ENCODE data around the gene MGLL. TPM values are rescaled to one million over a fixed set of nuclear protein-coding genes. Genes with fewer than 3 reads are reported as not detected.

Gene MGLL
- total and polyA plus RNA-seq, 10 donors = 11.0 to 134 (median 80.7) TPM

GRCh38 chr3:127717357-127718244 is 104.7 kb downstream of the MGLL start:
- H3K27ac ChIP-seq = peak overlapping the region in 4 of 8 donors; percentile 21 to 90 (median 64)
- H3K27me3 ChIP-seq (replicated peaks in 1 of 7) = no peaks in the 10 kb centered on the region
- no peak for DNase-seq
- peaks cover 3 to 60% (median 27%) of the 10 kb centered on the region in 6 donors for H3K4me1 ChIP-seq
- 86 to 92% (median 88%) methylated on average over 12 to 14 of the region's 14 CpGs for WGBS, 5 donors
- intact Hi-C loops (cut with DNase I; ENCODE audit: low total_unique reads) = no loop called here
- peaks cover 0 to 44% (median 0%) of the 10 kb centered on the region in 6 donors for H3K36me3 ChIP-seq
- H3K4me3 ChIP-seq = no peak overlapping the region
- TF ChIP-seq CTCF (IDR thresholded peaks at IDR 0.05 in 8 of 11, conservative IDR thresholded peaks at IDR 0.05 in 3 of 11) (no peak), POLR2A (IDR thresholded peaks at IDR 0.05) (no peak), POLR2AphosphoS5 (IDR thresholded peaks at IDR 0.05) (no peak)
- no peaks in the 10 kb centered on the region for H3K9me3 ChIP-seq

- intact Hi-C loops (cut with DNase I; ENCODE audit: low total_unique reads) = no loop called here
- 89 to 95% (median 92%) methylated on average over 6 of the region's 6 CpGs for WGBS, 5 donors
- Histone ChIP-seq H3K27ac (peak overlapping the region in 5 of 8 donors; percentile 21 to 90 (median 78)), H3K36me3 (peaks cover 0 to 39% (median 0%) of the 10 kb centered on the region in 6 donors), H3K27me3 (replicated peaks in 1 of 7) (no peaks in the 10 kb centered on the region), H3K4me3 (no peak overlapping the region), H3K4me1 (peaks cover 3 to 66% (median 34%) of the 10 kb centered on the region in 6 donors), H3K9me3 (no peaks in the 10 kb centered on the region)
- TF ChIP-seq POLR2AphosphoS5 (IDR thresholded peaks at IDR 0.05) = no peak
- TF ChIP-seq POLR2A (IDR thresholded peaks at IDR 0.05) = no peak
- no peak for TF ChIP-seq CTCF (IDR thresholded peaks at IDR 0.05 in 8 of 11, conservative IDR thresholded peaks at IDR 0.05 in 3 of 11)
- no peak for DNase-seq
Measured at GRCh38 chr3:127716384-127716783, 105.9 kb downstream of the MGLL start.

GRCh38 chr3:127715532-127715931 is 106.8 kb downstream of the MGLL start:
- peak; percentile 62 for DNase-seq
- Histone ChIP-seq H3K36me3 (peaks cover 0 to 30% (median 0%) of the 10 kb centered on the region in 6 donors), H3K27me3 (replicated peaks in 1 of 7) (no peaks in the 10 kb centered on the region), H3K4me3 (no peak overlapping the region), H3K9me3 (no peaks in the 10 kb centered on the region), H3K4me1 (peaks cover 3 to 75% (median 38%) of the 10 kb centered on the region in 6 donors), H3K27ac (peak overlapping the region in 6 of 8 donors; percentile 19 to 90 (median 78))
- TF ChIP-seq CTCF (IDR thresholded peaks at IDR 0.05 in 8 of 11, conservative IDR thresholded peaks at IDR 0.05 in 3 of 11) = no peak
- intact Hi-C loops (cut with DNase I; ENCODE audit: low total_unique reads) = no loop called here
- WGBS, 5 donors = 24 to 65% (median 48%) methylated on average over 7 to 8 of the region's 8 CpGs

- peak; percentile 33 for DNase-seq
- TF ChIP-seq CTCF (IDR thresholded peaks at IDR 0.05 in 8 of 11, conservative IDR thresholded peaks at IDR 0.05 in 3 of 11) = no peak
- no peak for TF ChIP-seq POLR2AphosphoS5 (IDR thresholded peaks at IDR 0.05)
- no peak for TF ChIP-seq POLR2A (IDR thresholded peaks at IDR 0.05)
- Histone ChIP-seq H3K36me3 (peaks cover 0 to 24% (median 0%) of the 10 kb centered on the region in 6 donors), H3K27ac (peak overlapping the region in 5 of 8 donors; percentile 76 to 90 (median 78)), H3K4me3 (no peak overlapping the region), H3K9me3 (no peaks in the 10 kb centered on the region), H3K4me1 (peaks cover 3 to 81% (median 42%) of the 10 kb centered on the region in 6 donors), H3K27me3 (replicated peaks in 1 of 7) (no peaks in the 10 kb centered on the region)
- WGBS, 5 donors = 91 to 95% (median 93%) methylated on average over 4 to 5 of the region's 5 CpGs
- intact Hi-C loops (cut with DNase I; ENCODE audit: low total_unique reads) = no loop called here
Measured at GRCh38 chr3:127714866-127715265, 107.4 kb downstream of the MGLL start.
